ENCODE data around the gene GTF3C5.

DNA sequence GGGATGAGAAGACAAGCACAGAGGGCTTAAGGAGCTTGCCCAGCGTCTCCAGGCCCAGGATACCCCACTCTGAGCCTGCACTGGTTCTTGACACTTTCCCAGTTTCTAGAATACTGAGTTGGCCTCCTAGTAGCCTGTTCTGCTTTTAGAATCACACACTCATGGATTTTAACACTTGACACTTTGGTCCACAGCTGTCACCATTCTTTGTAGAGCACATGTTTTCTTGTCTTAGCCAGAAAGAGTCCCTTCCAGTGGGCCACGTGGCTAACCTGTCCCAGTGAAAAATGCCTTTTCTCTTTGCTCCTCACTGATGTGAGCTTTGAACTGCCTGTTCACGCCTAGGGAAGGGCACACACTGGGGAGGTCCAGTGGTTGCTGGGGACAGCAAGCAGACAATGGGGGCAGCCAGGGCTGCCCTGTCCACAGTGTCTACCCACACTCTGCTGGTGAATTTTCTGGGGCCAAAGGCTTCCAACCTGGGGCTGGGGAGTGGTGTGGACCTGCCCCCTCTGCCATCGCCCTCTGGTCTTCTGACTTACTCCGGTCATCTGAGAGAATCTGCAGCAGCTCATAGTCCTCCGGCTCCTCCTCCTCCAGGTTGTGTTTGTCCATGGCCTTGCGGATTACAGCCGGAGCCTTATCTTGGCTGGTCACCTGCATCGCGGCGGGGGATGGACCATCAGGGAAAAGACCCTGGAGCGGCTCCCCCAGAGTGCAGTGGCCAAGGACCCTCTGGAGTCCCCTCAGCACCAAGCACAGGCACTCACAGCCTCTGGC, 69.1 kb downstream of the GTF3C5 start:
- TF ChIP-seq, protein P1, sequence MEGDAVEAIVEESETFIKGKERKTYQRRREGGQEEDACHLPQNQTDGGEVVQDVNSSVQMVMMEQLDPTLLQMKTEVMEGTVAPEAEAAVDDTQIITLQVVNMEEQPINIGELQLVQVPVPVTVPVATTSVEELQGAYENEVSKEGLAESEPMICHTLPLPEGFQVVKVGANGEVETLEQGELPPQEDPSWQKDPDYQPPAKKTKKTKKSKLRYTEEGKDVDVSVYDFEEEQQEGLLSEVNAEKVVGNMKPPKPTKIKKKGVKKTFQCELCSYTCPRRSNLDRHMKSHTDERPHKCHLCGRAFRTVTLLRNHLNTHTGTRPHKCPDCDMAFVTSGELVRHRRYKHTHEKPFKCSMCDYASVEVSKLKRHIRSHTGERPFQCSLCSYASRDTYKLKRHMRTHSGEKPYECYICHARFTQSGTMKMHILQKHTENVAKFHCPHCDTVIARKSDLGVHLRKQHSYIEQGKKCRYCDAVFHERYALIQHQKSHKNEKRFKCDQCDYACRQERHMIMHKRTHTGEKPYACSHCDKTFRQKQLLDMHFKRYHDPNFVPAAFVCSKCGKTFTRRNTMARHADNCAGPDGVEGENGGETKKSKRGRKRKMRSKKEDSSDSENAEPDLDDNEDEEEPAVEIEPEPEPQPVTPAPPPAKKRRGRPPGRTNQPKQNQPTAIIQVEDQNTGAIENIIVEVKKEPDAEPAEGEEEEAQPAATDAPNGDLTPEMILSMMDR (conservative IDR thresholded peaks at IDR 0.05): no peak
- no peak for TF ChIP-seq EZH2 (IDR thresholded peaks at IDR 0.05; ENCODE audit: low read depth)

Data from PC-9 (cell line).